G401.6 (cell line): ENCODE data around the gene DMAP1.

Experiments
- FAIRE-seq: peaks from 2 replicates; lab custom pipeline; 2012; peaks lifted over from hg19 to GRCh38; lab: Jason Lieb, UNC

The DMAP1 gene

GRCh38 chr1:44229435-44230167 is 16.3 kb downstream of the DMAP1 start:
- FAIRE-seq, result no peak

- no peak for FAIRE-seq
These were observed 17.5 kb downstream of the DMAP1 start for GRCh38 chr1:44230796-44231195.

- no peak for FAIRE-seq
These were observed 20.3 kb downstream of the DMAP1 start for GRCh38 chr1:44233593-44233992.

DNA sequence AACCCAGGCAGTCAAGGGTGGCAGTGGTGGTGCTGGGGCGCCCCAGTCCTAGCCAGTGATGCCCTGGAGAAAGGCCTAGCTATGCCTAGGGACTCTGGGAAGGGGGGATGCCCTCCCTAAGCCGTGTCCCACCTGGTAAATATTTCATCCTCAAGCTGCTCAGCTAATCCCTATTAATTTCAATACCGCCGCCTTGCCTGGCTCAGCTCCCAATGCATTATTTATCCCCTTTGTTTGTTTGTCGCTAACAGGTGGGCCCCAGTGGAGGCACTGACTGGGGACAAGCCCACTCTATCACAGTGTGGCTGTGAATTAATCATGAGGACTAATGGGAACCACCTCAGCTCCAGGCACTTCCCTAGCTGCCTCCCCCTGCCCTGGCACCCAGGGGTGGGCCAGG is 22.5 kb downstream of the DMAP1 start:
- FAIRE-seq, result no peak

- no peak for FAIRE-seq
These were observed 23.4 kb downstream of the DMAP1 start for GRCh38 chr1:44236490-44237272.

DNA sequence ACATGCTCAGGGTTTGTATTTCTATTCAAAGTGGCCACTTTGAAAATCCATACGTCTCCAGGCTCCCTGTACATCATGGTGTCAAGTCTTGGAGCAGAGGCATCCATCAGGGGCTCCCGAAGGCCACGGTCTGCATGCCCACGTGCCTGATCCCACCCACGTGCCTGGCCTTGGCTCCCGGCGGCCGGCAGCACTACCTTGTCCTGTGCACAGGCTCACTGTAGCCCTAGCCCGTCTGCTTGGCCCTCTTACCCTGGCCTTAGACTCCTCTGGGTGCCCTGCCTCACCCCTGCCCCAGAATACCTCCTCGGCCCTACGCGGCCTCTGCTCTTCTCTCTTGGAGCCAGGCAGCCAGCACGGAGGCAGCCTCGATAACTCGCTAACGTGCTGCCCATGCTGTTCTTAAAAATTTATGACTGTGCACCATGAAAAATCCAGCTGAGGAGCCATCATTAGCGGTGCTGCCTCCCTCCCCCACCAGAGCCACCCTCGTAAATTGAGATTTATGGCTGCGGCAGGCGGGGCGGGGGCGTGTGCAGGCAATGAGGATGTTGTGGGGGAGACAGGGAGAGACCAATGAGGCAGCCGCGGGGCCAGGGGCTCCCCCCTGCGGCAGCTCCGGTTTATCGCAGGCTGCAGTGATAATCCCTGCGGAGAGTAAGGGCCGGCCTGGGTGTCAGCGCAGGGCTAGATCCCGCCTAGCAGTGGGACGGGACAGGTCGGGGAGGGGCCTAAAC is 24.6 kb downstream of the DMAP1 start:
- no peak for FAIRE-seq

DNA sequence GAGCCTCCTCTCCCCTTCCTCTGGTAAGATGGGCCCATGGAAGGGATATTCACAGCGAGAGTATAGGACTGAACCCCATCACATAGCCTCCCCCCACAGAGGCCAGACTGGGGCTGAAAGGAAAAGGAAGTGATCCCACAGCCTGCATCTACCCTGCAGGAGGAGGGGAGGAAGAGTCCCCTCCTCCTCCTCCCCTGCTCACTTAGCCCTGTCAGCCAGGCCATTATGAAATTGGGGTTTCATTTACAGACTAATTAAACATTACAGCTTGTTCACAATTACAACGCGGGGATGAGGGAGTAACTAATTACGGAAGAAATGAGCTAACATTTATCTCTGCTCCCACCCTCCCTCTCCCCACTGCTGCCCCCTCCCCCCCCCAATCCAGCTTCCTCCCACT is 25.4 kb downstream of the DMAP1 start:
- FAIRE-seq, result no peak

DNA sequence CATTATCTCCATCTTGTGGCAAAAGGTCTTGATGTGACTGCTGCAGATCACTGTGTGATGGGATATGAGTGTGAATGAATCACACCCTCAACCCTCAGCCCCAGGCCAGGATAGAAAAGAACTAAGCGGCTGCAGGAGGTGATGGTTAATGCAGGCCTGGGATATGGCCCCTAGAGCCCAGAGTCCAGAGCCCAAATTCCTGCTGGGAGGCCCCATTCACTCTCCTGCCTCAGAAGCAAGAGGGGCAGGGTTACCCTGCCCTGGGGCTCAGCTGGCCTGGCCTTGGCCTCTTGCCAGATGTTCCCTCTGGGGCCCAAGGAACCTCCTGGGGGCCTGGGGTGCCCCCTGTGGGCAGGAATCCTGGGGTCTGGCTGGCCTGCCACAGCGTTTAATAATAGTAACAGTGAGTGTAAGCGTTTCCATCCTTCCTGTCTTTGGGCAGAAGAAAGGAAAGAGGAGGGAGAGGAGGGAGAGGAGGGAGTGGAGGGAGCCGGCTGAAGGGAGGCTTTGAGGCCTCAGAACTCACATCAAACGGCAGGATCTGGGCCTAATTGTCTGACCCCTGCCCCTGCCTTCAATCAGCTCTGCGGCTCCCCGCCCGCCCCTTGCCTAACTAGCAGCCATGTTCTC is 26.2 kb downstream of the DMAP1 start:
- FAIRE-seq, result no peak

DNA sequence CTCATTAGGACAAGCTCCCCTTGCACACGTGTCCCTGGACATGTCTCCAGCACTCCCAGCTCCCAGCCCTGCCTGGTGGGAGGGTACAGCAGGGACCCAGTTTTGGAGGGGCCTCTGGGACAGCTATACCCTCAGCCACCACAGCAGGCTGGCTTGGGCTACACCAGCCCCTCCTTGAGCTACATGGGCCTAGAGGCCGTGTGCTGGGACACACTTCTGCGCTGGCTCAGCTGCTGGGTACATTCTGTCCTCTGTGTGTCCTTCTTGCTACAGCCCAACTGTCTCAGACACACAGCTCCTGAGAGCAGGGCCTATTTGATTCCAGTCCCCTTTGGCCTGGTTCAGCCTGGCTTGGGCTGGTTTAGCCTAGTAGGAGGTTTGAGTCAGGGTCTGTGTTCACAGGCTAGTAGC is 26.7 kb downstream of the DMAP1 start:
- no peak for FAIRE-seq

DNA sequence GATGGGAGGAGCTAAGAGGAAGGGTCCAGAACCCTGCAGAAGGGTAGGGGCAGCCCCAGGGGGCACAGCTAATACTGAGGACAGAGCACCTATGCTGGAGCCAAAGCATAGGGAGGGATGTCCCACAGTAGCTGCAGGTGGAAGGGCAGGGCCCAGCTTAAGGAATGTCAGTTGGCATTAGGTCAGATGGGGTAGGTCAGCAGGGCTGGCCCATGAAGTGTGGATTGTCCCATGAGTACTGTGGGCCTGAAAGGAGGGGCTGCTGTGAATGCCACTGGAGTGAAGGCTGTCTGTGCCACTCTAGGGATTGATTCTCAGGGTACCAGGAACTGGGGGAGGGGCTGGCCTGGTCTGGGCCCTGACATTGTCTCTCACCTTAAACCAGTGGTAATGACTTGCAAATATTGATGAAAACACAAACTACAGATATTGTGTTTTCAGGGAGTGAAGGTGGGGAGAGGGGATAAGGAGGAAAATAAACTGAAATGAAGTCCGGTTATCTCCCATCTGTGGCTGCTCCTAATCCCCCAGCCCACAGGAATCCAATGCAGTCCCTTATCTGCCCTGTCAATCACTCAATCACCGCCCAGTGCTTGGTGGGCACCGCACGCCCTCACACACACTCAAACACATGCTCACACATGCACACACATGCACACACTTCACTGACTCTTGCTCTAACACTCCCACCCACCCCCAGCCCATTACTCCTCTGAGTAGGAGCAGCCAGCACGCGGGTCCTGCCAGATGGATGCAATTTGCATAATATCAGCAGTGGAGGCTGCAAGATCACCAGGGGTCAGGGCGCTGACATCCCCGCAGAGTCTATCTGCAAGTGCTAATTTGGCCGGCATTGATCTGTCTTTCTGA is 27.8 kb downstream of the DMAP1 start:
- no peak for FAIRE-seq

GRCh38 chr1:44242746-44243145 is 29.5 kb downstream of the DMAP1 start:
- no peak for FAIRE-seq

DNA sequence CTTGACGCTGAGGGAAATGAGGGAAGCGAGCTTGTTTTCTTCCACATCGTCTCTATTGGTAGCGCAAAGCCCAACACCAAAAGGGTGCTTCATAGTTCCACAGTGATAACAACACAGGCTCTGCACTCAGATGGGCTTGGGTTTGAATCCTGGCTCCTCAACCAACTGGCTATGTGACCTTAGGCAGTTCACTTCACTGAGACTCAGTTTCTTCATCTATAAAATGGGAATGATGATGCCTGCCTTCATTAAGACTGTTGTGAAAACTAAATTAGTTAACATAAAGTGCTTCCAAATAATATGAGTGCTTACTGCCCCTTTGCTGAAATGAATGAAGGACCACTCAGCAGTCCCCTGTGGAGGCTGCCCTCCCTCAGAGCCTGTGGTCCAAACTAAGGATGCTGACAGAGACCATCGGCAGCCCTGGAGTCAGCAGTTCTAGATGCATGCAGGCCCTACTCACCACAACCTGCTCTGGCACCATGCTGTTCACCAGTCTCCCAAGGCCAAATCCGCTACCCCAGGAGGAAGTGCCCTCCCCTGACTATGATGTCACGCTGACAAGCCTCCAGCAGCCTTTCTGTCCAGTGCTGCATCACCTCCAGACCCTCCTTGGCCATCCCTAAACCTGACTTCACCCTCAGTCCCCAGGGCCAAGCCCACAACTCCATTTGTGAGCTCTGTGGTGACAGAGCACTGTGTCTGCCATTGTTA is 30.7 kb downstream of the DMAP1 start:
- FAIRE-seq, result no peak

DNA sequence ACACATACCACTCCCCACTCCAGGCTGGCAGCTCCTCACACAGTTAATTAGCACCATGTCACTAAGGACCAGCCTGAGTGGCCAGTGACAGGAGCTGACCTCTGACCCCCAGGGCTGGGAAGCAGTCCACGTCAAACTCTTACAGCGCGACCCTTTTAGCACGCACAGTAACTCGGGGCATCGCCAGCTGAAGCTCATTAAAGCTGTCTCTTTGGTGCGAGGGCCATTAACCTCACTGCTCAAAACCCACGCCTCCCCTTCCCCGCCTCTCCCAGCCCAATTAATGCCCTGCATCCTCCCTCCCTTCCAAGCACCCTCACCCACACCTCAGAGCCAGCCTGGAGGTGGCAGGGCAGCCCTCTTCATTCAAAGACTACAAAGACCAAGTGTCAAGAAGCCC is 31.7 kb downstream of the DMAP1 start:
- FAIRE-seq, result no peak

DNA sequence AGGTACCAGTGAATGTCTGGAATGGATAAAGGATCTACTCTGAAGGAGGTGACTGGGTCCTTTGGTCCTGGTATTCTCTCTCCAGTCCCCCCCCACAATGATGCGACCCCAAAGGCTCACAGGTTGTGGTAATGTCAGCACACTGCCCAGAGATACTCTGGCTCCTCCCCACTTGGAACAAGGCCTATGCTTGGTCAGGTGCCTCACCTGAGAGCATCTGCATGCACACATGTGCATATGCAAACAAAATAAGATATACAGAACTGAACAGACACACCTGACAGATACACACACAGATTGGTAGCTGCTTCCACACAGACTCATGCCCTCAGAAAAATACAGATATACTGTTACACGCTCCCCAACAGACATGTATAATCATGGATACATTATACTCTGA is 33.5 kb downstream of the DMAP1 start:
- FAIRE-seq, result no peak

DNA sequence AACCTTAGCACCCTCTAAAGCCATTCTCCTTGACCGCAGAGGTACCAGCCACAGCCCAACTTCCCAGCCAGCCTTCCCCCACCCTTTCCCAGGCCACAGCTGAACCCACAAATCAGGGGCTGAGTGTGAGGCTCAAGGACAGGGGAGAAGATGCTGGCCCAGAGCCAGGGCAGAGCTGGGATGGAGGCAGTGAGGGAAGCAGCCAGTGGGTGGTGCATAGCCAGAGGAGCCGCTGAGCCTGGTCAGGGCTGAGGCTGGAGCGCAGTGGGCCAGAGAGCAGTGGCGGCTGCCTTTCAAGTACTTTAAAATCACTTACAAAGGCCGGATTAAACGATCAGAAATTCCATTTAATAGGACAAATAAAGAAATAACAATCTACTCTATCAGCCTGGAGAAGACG is 36.3 kb downstream of the DMAP1 start:
- no peak for FAIRE-seq

DNA sequence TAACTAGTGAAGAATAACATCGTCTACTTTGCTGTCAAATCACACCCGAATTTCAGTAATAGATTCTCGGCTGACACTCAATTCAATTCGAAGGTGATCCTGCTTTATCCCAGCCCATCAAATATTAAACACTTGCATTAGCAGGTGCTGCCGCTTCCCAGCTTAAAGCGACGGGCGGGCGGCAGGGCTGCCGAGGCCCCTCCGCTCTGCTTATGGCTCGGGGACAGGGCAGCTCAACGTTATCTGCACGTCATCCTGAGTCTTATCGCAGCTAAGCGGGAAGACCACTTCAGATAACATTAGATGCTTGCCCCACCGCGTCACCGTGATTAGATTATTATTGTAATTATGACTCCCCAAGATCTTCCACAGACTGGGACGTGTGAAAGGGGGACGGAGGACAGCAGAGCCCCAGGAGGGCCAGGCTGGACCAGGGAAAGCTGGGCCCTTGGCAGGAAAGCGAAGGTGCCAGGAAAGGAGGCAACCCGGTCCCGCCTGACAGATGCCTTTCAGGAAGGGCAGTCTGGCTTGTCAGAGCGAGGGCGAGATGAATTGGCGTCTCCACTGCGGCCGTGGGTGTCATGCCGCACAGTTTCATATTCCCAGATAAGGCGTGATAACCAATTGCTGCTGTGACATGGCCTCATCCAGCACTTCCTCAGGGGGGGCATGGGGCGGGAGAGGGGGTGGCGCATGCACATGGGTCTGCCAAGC is 37.0 kb downstream of the DMAP1 start:
- FAIRE-seq, result no peak

DNA sequence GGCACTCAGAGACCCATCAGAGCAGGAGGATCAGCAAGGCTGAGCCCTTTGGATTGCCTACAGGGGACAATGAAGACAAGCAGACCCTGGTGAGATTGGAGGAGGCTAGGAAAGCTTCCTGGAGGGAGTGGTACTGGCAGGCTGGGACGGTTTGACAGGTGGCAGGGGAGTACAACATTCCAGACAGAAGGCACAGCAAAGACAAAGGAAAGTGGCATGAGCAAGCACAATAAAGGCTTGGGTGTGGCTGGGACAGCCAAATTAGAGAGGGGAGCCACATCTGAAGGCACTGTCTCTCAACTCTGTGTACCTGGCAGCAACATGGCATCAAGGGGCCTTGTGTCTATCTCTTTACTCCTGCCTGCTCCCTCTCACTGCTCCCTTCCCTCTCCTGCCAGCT is 38.2 kb downstream of the DMAP1 start:
- no peak for FAIRE-seq

- no peak for FAIRE-seq
These were observed 38.9 kb downstream of the DMAP1 start for GRCh38 chr1:44251989-44252671.

- FAIRE-seq, result no peak
These were observed 41.2 kb downstream of the DMAP1 start for GRCh38 chr1:44254392-44254910.
